CD8-positive, alpha-beta memory T cell (primary cell): ENCODE results near the gene IGSF22. TPM values are rescaled to one million over a fixed set of nuclear protein-coding genes. Genes with fewer than 3 reads are reported as not detected.

ENCODE experiments used
- CTCF ChIA-PET: fragments of 350-600 bp; sonication (Branson Sonifier 250); formaldehyde crosslinking; loops from one replicate; lab custom pipeline; 2021; ENCODE audit warnings: antibody characterized with exemption; lab: Charles Lee
- POLR2A ChIA-PET: fragments of 350-600 bp; sonication (Branson Sonifier 250); formaldehyde crosslinking; loops from one replicate; lab custom pipeline; 2021; ENCODE audit warnings: antibody characterized with exemption; lab: Charles Lee
- DNase-seq, 5 donors: peaks; one replicate each; pipeline versions ENCODE4 v3.0.0 to v3.0.0-alpha.2; 2020 to 2022; ENCODE audit warnings: mixed read lengths in 1 of 5
- H3K27ac ChIP-seq: one replicate; pipeline ENCODE4 v1.7.0; 2013; ENCODE audit warnings: low read depth, mild to moderate bottlenecking, low read length, moderate library complexity
- H3K27me3 ChIP-seq: 2 replicates; pipeline ENCODE4 v1.7.0; 2013; ENCODE audit warnings: low read length, mild to moderate bottlenecking; ENCODE audit not compliant: insufficient read depth, poor library complexity, severe bottlenecking
- H3K36me3 ChIP-seq: 2 replicates; pipeline ENCODE4 v1.7.0; 2013; ENCODE audit warnings: mild to moderate bottlenecking, low read length, moderate library complexity; ENCODE audit not compliant: insufficient read depth
- H3K4me1 ChIP-seq: 2 replicates; pipeline ENCODE4 v1.7.0; 2013; ENCODE audit warnings: mild to moderate bottlenecking, low read length, moderate library complexity; ENCODE audit not compliant: insufficient read depth
- H3K4me3 ChIP-seq: 2 replicates; pipeline ENCODE4 v1.7.0; 2013; ENCODE audit warnings: mild to moderate bottlenecking, low read length
- H3K9me3 ChIP-seq: 2 replicates; pipeline ENCODE4 v1.7.0; 2013; ENCODE audit warnings: mild to moderate bottlenecking, low read length
- H3K27ac Mint-ChIP-seq, 8 donors: one replicate each; pipeline ENCODE4 v1.8.0; 2020 to 2021; ENCODE audit warnings: mixed read lengths in 8 of 8, mild to moderate bottlenecking in 6 of 8, inconsistent platforms in 3 of 8, moderate library complexity in 3 of 8
- H3K27me3 Mint-ChIP-seq, 2 donors: one replicate each; pipeline ENCODE4 v1.8.0; 2020 to 2021; ENCODE audit warnings: mixed read lengths in 2 of 2, mild to moderate bottlenecking in 1 of 2, moderate library complexity in 1 of 2
- H3K36me3 Mint-ChIP-seq, 3 donors: one replicate each; pipeline ENCODE4 v1.8.0; 2020 to 2021; ENCODE audit warnings: mixed read lengths in 3 of 3, inconsistent platforms in 1 of 3, mild to moderate bottlenecking in 1 of 3
- H3K4me1 Mint-ChIP-seq, 3 donors: one replicate each; pipeline ENCODE4 v1.8.0; 2020 to 2021; ENCODE audit warnings: mixed read lengths in 3 of 3, inconsistent platforms in 1 of 3, mild to moderate bottlenecking in 1 of 3
- H3K4me3 Mint-ChIP-seq, 7 donors: one replicate each; pipeline ENCODE4 v1.8.0; 2020 to 2021; ENCODE audit warnings: mixed read lengths in 7 of 7, mild to moderate bottlenecking in 6 of 7, moderate library complexity in 4 of 7, inconsistent platforms in 2 of 7
- H3K9me3 Mint-ChIP-seq, 5 donors: one replicate each; pipeline ENCODE4 v1.8.0; 2020 to 2022; ENCODE audit warnings: mixed read lengths in 5 of 5, mild to moderate bottlenecking in 3 of 5, moderate library complexity in 2 of 5, inconsistent platforms in 1 of 5
- polyA plus RNA-seq: library from polyadenylated mRNA; unstranded; fragments of 300-500 nt; fragmentation: Illumina TruSeq; gene quantifications from one replicate; pipeline ENCODE4 v1.2.3, GENCODE V29; 2021
- total RNA-seq, 2 experiments: library from RNA; stranded (reverse); gene quantifications; one replicate each; pipeline ENCODE4 v1.2.3, GENCODE V29; 2021

The IGSF22 gene
- total and polyA plus RNA-seq, 3 experiments from 2014 or later, result 0.20 to 6.1 (median 0.33) TPM

DNA sequence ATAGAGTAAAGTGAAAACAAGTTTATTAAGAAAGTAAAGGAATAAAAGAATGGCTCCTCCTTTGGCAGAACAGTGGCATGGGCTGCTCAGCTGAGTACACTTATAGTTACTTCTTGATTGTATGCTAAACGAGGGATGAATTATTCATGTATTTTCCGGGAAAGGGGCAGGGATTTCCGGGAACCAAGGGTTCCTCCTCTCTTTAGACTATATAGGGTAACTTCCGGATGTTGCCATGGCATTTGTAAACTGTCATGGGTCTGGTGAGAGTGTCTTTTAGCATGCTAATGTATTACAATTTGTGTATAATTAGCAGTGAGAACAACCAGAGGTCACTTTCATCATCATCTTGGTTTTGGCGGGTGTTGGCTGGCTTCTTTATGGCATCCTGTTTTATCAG lies 68.3 kb downstream of the IGSF22 start:
- Mint-ChIP-seq H3K4me3 (no peak overlapping the region), H3K27me3 (peaks cover 10 to 22% of the 10 kb centered on the region in 2 donors), H3K36me3 (peaks cover 0 to 23% (median 2%) of the 10 kb centered on the region in 3 donors), H3K9me3 (peaks cover 0 to 4% (median 0%) of the 10 kb centered on the region in 5 donors), H3K27ac (no peak overlapping the region), H3K4me1 (peaks cover 0 to 4% (median 0%) of the 10 kb centered on the region in 3 donors)
- ChIA-PET CTCF (interaction anchor here (1.6 kb wide), 1 partner anchor 70 kb away, joined by 5 read pairs; no protein-coding TSS in a partner anchor), POLR2A (no interaction called here)
- no peaks in the 10 kb centered on the region for H3K27me3 ChIP-seq
- no peak overlapping the region for H3K4me3 ChIP-seq
- no peaks in the 10 kb centered on the region for H3K4me1 ChIP-seq
- no peaks in the 10 kb centered on the region for H3K36me3 ChIP-seq
- DNase-seq, result no peak
- H3K27ac ChIP-seq, result no peak overlapping the region
- no peaks in the 10 kb centered on the region for H3K9me3 ChIP-seq

Other genes with a start within 250 kb of the IGSF22 start
- 10 to 100 TPM; 44.8 to 45.4 TPM for gene TSG101, start 199.2 kb downstream of the IGSF22 start, total RNA-seq
- gene TSG101, start 199.2 kb downstream of the IGSF22 start, polyA plus RNA-seq, result 55.4 TPM
- gene UEVLD, start 137.5 kb downstream of the IGSF22 start, total RNA-seq, result 10 to 100 TPM; 15.6 to 16.6 TPM
- gene UEVLD, start 137.5 kb downstream of the IGSF22 start, polyA plus RNA-seq, result 14.2 TPM
- under 1 TPM in 1 of 2 experiments, not detected in 1; 0.96 TPM for gene MISFA, start 126.4 kb downstream of the IGSF22 start, total RNA-seq
- 0.47 TPM for gene MISFA, start 126.4 kb downstream of the IGSF22 start, polyA plus RNA-seq
- 10 to 100 TPM; 23.7 to 27.3 TPM for gene SPTY2D1, start 91.8 kb downstream of the IGSF22 start, total RNA-seq
- 10.6 TPM for gene SPTY2D1, start 91.8 kb downstream of the IGSF22 start, polyA plus RNA-seq
- 1 to 10 TPM; 1.0 to 1.3 TPM for gene TMEM86A, start 27.4 kb downstream of the IGSF22 start, total RNA-seq
- gene TMEM86A, start 27.4 kb downstream of the IGSF22 start, polyA plus RNA-seq, result 0.54 TPM
- gene PTPN5, start 65.6 kb upstream of the IGSF22 start, total RNA-seq, result not detected
- not detected for gene PTPN5, start 65.6 kb upstream of the IGSF22 start, polyA plus RNA-seq
- not detected for gene MRGPRX1, start 213.2 kb upstream of the IGSF22 start, total RNA-seq
- not detected for gene MRGPRX1, start 213.2 kb upstream of the IGSF22 start, polyA plus RNA-seq